GM13977 (cell line): ENCODE results near the gene RET.

Source experiments
- DNase-seq: peaks from one replicate; pipeline ENCODE4 v3.0.0; 2012; ENCODE audit warnings: low spot score
- CTCF ChIP-seq: IDR thresholded peaks from 2 replicates; pipeline ENCODE4 v1.5.1; 2012; ENCODE audit warnings: mild to moderate bottlenecking, control low read depth; ENCODE audit not compliant: insufficient read depth; ENCODE audit errors: extremely low read depth, missing control alignments
- in situ Hi-C: fragments of 300-500 bp; cut with MboI; formaldehyde crosslinking; loops from one replicate; pipeline ENCODE4 v1.12.0; 2022; ENCODE audit warnings: low sequenced_read_pairs, low pct_unique_long_range_greater_than_20kb, mixed read lengths, inconsistent platforms; ENCODE audit not compliant: unreplicated experiment

The RET gene

GRCh38 chr10:43131906-43132305, 55.0 kb downstream of the RET start:
- peak; percentile 4 for DNase-seq
- in situ Hi-C loops = no loop called here
- no peak for TF ChIP-seq CTCF

- peak; percentile 4 for DNase-seq
- TF ChIP-seq CTCF = no peak
- in situ Hi-C loops = no loop called here
Observed at GRCh38 chr10:43132867-43133787, 56.3 kb downstream of the RET start.

- in situ Hi-C loops = no loop called here
- TF ChIP-seq CTCF = no peak
- DNase-seq = peak; percentile 12
Observed at GRCh38 chr10:43134126-43134905, 57.4 kb downstream of the RET start.

GRCh38 chr10:43135064-43135463, 58.2 kb downstream of the RET start:
- no peak for DNase-seq
- no peak for TF ChIP-seq CTCF
- in situ Hi-C loops = no loop called here

- in situ Hi-C loops = no loop called here
Observed at GRCh38 chr10:43135656-43136055, 58.8 kb downstream of the RET start.

More at GRCh38 chr10:43135656-43136055, 58.8 kb downstream of the RET start:
- no peak for TF ChIP-seq CTCF
- no peak for DNase-seq
